NCI-H82 treated with DMSO at 0.1 percent for 48 hours (cell line): Measurements from ENCODE around the gene SLIT3.

Experiments used
- DNase-seq: peaks from one replicate; lab custom pipeline; 2025; ENCODE audit not compliant: unreplicated experiment; lab: John Stamatoyannopoulos, UW

The SLIT3 gene

DNA sequence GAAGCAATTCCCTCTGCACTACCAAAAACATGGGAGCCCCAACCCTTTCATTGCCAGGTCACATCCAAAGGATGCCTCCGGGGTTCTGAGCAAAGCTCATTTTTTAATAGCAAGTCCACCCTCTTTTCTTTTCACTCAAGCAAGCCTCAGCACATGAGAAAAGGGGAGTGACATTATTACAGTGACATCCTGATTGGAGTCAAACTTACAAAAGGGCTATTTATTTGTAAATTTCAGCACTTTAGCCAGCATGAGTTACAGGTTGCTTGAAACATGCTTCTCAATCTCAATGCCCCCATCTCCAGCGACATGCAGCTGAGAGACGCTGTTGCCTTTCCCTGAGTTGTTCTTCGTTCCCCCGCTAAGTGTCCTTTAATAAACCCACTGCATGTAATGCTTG is 483.3 kb downstream of the SLIT3 start:
- no peak for DNase-seq

DNA sequence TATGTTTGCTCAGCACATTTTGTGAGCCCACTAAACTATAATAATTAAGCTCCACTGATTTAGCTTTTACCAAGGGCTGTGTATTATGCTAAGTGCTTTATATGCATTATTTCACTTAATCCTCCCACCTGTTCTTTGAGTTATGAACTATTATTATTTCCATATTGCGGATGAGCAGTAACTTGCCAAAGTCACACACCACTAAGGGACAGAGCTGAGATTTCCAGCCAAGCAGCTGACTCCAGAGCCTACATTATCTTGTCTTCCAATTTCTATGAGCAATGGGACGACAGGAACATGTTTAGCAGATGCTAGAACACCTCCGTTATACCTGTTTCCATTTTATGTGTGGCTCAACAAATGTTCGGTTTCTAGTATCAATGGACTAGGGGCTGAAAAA is 484.3 kb downstream of the SLIT3 start:
- DNase-seq, result no peak

DNA sequence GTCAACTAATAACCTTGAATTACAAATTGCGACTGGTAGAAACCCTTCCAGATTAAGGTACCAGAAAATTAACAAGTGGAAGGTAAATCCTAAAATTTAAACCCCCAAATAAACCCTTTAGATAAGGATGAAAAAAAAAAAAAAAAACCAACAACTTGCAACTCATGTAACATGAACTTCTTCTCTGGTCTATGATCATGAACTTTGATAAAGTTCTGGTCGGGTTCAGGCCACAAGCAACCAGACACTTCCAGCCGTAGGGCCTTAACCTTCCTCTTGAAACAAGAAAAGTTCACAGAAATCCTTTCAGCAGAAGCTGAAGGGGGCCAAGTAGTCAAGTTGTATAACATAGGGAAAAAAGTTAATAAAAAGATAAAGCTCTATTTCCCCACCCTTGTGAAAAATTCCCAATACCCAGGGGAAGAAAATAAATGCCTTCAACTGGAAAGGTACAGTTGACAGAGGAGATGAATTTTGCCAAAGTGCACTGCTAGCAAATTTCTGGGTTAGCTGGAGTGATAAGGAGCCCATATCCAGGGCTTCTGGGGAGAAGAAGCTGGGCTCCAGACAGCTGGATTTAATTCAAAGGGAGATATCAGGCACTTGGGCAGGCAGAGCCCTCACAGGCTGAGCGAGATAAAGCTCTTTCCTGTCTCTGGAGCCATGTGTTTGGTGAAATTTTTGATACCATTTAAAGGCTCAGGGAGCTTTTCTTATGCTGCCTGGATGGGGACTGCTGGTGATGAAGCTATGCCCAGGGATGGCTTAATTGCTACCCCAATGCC is 487.6 kb downstream of the SLIT3 start:
- no peak for DNase-seq

DNA sequence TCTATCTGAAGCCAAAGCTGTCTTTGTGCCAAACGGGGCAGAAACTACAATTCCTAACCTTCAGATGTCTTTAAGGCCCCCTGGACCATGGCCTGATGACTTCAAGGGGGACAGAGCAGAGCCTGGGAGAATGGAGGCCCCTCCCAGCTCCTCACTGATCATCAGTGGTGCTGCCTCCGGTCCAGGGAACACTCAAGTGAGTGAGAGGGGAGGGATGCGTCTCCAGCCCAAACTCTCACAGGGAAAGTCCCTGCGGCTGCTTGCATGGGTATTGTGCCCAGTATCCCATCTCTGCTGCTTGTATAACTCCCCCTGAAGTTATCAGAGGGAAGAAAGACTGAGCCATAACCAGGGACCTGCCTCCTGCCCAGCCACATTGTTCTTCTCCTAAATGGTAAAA is 490.3 kb downstream of the SLIT3 start:
- no peak for DNase-seq

DNA sequence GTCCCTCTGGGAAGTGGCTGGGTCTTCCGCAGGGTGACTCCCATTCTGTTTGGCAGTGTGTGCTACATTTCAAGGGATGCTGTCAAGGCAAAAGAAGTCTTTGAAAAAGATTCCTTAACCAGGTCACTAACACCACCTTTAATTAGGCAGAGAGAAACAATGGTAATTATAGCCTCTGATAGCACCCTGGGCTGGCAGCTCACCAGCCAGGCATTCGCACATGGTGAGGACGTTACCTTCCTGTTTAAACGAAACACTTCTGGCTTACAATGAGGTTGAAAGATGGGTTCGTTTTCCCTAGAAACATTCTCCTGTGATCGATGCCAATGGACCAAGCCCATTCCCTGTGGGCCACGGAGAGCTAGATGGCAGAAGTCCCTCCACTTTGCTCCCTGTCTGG is 491.7 kb downstream of the SLIT3 start:
- no peak for DNase-seq

DNA sequence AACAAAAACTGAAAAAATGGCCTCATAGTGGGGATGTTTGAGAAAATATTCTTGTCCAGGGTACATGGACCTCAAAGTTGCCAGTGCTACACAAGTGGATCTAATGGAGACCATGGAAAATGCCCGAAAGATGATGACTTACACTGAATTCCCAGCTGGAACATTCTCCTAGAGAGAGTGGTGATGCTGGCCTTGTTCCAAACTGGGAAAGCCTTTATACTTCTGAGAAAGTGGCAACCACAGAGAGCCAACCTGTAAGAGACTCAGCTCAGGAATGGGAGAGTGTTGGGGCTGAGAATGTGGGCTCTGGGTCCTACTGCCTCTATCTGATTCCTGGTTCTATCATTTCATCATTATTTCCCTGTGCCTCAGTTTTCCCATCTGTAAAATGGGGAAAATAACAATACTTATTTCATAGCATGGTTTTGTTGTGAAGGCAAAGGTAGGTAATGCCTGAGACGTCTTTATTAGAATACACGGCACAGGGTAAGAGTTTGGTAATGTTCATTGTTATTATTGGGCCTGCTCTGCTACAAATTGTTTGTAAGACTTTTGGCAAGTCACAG is 492.8 kb downstream of the SLIT3 start:
- DNase-seq, result no peak

DNA sequence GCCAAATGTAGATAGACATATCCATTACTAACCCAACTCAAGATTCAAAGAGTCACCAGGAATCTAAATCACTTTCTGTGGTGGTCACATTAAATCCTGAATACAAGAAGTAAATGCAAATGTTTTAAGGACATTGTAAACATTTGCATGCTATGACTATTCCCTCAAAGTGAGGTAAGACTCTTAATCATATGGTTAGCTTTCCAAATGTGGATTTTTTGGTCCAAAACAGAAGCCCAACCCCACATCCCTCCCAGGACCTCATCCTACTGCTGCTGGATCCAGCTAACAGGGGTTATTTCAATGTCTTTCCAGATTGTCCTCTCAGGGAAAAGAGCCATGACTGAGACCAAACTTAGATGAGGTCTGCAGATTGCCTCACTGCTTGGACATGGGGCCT is 493.7 kb downstream of the SLIT3 start:
- no peak for DNase-seq

DNA sequence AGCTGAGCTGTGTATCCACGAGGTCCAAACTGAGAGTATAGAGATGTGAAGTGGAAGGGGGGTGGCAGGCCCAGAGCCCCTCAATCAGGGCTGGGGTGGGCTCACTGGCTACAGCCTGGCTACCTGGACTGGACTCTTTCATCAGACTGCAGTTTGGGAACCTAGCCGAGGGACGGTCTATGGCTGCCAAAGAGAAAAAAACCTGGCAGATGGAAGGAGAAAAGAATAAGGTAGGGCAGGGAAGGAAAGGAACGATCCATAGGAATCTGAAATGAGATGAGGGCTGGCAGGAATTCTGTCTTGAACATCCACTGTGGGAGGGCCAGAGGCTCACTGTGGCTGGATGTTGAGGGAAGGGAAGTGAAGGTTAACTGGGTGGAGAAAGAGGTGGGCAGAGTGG is 497.4 kb downstream of the SLIT3 start:
- DNase-seq, result no peak

DNA sequence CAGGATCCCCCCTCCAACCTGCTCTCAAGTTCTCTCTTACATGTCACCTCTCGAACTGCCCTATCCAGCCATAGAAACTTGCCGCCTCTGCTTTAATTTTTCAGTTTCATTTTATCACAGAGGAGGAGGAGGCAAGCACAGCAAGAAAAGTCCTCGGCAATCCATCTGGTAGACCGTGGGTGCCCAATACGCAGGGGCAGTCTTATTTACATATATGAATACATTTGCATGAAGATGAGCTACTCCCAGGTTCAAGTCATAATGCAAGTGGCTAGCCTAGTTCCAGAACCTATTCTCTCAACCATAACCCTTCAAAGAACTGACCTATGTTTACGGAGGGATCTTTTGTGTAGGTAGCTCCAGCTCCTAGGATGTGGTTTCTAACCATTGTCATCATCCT is 498.6 kb downstream of the SLIT3 start:
- DNase-seq, result no peak

DNA sequence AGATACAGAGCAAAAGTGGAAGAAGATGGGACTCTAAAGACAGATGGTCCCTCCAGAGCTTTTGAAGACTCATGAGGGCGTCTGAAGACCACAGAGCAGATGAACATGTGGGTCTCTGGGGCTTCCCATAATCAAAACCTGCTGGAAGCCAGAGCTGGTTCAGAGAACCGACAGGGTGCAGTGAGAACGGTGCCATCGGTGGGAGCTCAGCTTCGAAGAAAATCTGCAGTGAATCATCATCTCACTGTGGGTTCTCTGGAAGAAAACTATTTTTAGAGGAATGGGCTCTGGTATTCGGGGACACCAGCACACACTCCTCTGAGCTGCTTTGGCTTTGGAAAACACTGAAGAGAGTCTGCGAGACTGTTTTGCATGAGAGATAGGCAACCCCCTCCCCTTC is 499.4 kb downstream of the SLIT3 start:
- DNase-seq, result no peak

DNA sequence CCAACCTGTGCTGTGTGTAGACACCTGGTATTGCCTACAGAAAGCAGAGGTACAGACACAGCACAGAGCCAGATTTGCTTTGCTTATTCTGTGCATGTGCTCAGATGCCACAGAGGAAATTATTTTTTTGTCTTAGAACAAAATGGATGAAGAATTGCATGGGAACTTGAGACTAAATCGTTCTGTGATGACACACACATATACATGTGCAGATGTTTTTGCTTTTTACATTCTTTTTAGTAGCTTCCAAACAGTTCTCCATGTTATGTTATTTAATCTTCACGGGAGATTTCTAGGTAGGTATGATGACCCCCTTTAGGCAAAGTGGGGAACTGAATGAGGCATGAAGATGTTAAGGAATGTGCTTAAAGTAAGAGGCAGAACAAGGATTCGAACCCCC is 500.2 kb downstream of the SLIT3 start:
- no peak for DNase-seq

DNA sequence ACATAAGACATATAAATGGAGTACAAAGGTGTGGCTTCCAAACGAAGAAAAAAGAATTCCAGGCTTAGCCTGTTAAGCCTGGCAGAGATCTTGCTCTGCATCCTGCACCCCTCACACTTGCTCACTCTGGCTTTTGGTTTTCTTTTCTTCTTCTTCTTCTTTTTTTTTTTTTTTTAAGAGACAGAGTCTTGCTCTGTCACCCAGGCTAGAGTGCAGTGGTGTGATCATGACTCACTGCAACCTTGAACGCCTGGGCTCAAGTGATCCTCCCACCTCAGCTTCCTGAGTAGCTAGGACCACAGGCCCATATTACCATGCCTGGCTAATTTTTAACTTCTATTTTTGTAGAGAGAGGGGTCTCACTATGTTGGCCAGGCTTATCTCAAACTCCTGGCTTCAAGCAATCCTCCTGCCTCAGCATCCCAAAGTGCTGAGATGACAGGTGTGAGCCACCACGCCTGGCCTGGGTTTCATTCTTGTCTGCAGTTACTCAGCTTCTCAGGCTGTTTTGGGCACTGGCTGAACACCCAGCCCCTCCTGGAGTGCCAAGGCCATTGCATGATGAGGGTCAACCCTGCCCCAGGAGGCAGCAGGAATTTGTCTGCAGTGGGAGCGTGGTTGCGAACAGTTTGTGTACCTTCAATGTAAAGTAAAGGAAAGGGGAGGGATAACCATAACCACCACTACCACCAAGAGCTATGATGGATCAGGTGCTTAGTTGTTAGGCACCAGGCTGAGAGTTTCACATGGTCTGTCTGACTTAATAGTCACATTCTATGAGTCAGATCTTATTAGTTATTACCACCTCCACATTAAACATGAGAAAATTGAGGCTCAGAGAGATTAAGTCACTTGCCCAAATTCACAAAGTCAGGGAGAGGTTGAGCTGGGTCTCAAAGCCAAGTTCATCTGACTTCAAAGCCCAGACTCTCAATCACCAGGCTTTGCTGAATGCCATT is 502.6 kb downstream of the SLIT3 start:
- no peak for DNase-seq

DNA sequence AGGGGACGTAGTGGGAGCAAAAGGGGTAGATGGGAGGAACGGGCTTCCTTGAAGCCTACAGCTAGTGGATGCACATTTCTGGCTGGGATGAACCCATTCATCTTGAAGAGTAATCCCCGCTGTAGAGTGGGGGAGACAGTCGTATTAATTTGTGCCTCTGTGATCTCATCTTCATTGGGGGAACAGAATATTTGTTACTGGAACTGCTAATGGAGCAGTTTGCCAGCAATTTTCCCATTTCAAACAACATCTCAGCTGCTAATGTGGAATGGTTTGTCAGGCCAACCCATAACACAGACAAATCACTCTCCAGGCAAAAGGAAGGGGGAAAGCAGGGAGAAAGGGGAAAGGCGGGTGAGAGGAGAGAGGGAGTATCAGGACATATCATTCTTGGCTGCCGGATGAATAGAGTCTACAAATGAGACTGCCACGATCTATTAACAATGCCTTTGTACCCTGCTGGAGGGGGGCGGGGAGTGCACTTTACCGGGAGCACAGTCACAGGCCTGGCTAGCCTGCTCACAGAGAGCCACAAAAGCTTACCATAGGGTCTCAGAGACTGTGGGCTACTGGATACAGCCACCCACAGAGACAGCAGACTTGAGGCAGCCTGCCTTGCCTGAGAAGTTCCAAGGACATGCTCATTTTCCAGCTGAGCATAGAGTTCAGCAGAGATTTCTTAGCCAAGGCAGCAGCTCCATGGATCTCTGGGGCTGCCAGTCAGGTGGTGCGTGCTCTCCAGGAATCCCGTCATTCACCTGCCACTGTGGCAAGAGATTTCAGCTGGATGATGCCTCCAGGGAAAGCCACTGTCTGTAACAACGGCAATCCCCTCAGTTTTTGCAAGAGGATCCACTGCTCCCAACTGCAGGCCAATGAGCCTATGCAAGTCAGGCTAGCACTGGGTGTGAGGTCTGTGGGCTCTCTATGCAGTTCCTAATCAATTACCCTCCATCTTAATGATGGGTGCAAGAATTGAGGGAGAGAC is 504.1 kb downstream of the SLIT3 start:
- DNase-seq, result no peak

DNA sequence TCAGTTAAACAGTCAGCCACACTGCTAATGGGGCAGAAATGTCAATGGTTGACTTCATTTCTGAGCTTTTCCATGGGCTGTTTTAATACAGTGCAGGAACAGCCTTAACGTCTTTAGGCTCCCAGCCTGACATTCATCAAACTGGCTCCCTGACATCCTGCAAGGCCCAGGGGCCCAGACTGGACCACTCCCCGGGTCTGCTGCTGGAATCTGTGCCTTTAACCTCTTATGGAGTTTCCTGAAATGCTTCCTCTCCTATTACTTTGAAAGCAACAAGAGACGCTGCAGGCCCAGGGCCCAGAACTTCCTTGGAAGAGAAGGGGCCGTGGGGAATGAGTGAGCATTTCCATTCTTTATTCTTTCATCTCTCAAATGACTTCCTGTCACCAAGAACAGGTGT is 504.9 kb downstream of the SLIT3 start:
- DNase-seq, result no peak

DNA sequence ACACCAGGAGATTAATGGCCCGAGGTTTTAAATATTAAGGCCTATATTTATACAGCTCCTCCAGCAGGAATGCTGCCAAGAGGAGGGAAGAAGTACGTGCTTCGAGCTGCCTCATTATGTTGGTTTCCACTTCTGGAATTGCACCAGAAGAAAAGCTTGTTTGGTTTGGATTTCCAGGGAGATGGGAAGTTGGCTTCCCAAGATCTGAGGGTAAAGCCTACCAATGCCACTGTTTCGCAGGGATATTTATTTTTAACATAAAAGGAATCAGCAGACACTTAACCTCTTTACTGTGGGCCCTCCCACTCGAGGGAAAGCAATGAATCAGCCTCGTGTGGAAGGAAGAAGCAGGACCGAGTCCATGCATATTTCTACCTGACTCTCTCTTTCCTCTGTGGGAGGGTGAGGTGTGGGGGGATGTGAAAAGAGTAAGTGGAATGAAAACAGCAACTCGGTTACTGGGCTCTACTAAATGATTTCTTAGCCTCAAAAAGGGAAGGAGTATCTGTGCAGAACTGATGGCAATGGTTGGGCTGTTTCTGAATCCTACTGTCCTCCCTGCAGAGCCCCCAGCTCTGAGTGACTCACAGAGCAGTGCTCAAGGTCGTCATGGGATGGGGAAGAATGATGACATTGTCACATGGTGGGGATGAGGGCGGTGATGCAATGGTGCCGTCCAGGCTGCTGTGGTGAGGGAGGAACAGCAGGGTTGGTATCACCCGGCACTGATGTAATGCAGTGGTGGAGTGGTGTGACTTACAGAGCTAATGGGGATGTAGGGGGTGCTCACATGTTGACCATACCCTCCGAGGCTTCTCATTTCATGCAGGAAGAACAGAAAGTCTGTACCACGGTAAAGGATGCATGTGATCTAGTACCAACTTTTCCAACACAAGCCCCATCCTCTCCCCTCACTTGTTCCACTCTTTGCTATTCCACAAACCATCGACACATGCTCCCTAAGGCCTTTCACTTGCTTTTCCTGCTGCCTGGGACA is 506.8 kb downstream of the SLIT3 start:
- no peak for DNase-seq

DNA sequence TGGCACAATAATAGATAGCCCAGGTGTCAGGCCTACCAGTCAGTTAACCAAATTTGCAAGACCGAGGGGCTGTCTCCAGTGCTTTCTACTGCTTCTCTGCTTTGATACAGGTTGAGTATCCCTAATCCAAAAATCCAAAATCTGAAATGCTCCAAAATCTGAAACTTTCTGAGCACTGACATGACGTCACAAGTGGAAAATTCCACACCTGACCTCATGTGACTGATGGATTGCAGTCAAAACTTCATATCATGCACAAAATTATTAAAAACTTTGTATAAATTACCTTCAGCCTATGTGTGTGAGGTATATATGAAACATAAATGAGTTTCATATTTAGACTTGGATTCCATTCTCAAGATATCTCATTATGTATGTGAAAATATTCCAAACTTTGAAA is 508.3 kb downstream of the SLIT3 start:
- no peak for DNase-seq

DNA sequence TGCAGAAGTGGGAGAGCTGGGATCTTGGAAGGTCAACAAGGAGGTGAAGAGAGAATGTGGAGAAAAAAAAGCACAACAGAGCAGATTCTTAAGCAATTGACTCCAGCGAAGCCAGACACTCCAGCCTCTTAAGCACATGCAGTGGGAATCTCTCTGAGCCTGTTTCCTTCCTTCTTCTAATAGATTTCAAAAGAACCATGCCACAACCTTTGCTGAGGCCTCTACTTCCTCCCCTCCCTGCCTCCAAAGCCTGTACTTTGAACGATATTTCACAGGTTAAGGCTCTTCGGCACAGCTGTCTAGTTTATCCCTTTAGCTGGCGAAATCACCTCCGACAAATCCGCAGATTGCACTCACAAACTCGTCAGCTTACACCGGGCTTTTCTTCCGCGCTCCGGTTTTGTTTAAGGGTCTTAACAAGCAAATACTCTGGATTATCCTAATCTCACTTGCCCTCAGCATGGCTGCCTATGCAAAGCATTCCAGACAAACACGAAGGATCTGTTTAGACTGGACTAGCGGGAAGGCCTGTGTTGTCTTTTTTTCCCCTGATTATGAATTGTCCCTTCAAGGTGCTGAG is 510.2 kb downstream of the SLIT3 start:
- DNase-seq, result peak; percentile 95

DNA sequence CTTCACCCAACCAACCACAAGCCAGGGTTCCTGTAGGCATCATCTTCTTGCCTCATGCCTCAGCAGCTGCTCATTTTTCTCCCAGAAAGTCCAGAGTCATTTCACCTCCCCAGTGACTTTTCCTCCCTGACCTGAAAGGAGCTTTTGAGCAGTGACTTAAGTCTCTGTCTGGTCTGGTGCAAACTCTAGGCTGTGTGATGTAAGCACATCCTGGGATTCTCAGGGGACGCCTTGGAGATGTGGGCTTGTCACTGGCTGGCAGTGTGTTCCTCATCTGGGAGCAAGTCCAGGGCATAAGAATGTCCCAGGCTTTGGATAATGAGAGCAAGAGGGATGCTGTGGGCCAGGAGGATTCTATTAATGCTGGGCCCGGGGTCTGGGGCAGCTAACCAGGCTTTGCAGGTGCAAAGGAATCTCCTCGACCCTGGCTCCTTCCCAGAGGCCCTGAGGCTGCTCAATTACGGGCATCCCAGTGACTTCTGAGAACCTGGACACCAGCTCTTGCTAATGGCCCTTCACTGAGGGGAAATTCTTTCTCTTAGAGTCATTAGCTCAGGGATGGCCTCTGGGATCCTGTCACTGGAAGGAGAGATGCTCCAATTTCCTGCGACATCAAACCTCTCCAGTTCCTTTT is 510.8 kb downstream of the SLIT3 start:
- no peak for DNase-seq

DNA sequence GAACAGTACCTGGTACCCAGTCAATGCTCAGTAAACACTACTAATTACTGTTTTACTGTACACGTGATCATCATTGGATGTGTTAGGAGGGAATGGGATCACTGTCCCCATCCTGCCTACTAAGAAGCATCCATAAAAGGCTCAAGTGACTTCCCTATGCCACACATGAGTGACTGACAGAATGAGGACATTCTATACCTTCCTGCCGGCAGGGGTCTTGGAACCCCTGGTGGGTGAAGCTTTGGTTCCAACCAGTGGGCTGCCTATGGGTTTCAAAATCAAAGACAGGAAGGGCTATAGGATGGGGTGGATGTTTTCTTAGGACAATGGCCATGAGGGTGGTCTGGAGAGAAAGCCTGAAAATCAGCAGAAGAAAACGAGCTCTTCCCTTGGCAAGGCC is 512.2 kb downstream of the SLIT3 start:
- no peak for DNase-seq
